Activated CD4-positive, alpha-beta T cell treated with anti-CD3 and anti-CD28 coated beads for 36 hours (primary cell): ENCODE measurements around the gene FBXO17. TPM values are rescaled to one million over a fixed set of nuclear protein-coding genes. Genes with fewer than 3 reads are reported as not detected.

Source experiments
- ATAC-seq: fragments of 200-7000 bp; cut with Tn5 transposase; one replicate; pipeline ENCODE4 v1.10.0; 2021; ENCODE audit warnings: mild to moderate bottlenecking, moderate library complexity
- CTCF ChIA-PET: fragments of 350-600 bp; sonication (Branson Sonifier 250); formaldehyde crosslinking; loops from one replicate; lab custom pipeline; 2021; ENCODE audit warnings: antibody characterized with exemption; lab: Charles Lee
- POLR2A ChIA-PET: fragments of 350-600 bp; sonication (Branson Sonifier 250); formaldehyde crosslinking; loops from one replicate; lab custom pipeline; 2021; ENCODE audit warnings: antibody characterized with exemption, inconsistent platforms; lab: Charles Lee
- DNase-seq: peaks from one replicate; pipeline ENCODE4 v3.0.0-alpha.2; 2020
- H3K27ac Mint-ChIP-seq: one replicate; pipeline ENCODE4 v1.8.0; 2021; ENCODE audit warnings: mixed read lengths
- H3K27me3 Mint-ChIP-seq: one replicate; pipeline ENCODE4 v1.8.0; 2021; ENCODE audit warnings: mixed read lengths
- H3K36me3 Mint-ChIP-seq: one replicate; pipeline ENCODE4 v1.8.0; 2021; ENCODE audit warnings: low read depth, mixed read lengths
- H3K4me1 Mint-ChIP-seq: one replicate; pipeline ENCODE4 v1.8.0; 2021; ENCODE audit warnings: mixed read lengths
- H3K4me3 Mint-ChIP-seq: one replicate; pipeline ENCODE4 v1.8.0; 2021; ENCODE audit warnings: mild to moderate bottlenecking, moderate library complexity, mixed read lengths
- H3K9me3 Mint-ChIP-seq: one replicate; pipeline ENCODE4 v1.8.0; 2021; ENCODE audit warnings: low read depth, mixed read lengths
- intact Hi-C, 2 experiments: fragments of 100-400 bp; cut with DNase I in 1 of 2; cut with micrococcal nuclease in 1 of 2; formaldehyde crosslinking; loops; one replicate each; pipeline versions ENCODE4 v1.14.2 to v1.15.1; 2022 to 2024; cut with DNase I, micrococcal nuclease
- total RNA-seq, 2 experiments: library from RNA; stranded (reverse); gene quantifications; one replicate each; pipeline ENCODE4 v1.2.3, GENCODE V29; 2021

FBXO17 gene, protein sequence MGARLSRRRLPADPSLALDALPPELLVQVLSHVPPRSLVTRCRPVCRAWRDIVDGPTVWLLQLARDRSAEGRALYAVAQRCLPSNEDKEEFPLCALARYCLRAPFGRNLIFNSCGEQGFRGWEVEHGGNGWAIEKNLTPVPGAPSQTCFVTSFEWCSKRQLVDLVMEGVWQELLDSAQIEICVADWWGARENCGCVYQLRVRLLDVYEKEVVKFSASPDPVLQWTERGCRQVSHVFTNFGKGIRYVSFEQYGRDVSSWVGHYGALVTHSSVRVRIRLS
- total RNA-seq: not detected

- no peak for ATAC-seq
- Mint-ChIP-seq H3K36me3 (no peaks in the 10 kb centered on the region), H3K27me3 (peaks cover 29% of the 10 kb centered on the region), H3K9me3 (peaks cover under 1% of the 10 kb centered on the region), H3K4me1 (peaks cover 27% of the 10 kb centered on the region), H3K27ac (no peak within 1 kb of the TSS), H3K4me3 (peak within 1 kb of the TSS; percentile 40)
- CTCF ChIA-PET: interaction anchor here (0.7 to 2.8 kb wide), 6 partner anchors 13 to 249 kb away, joined by 3 to 10 read pairs (median 4); no protein-coding TSS in a partner anchor
- POLR2A ChIA-PET: no interaction called here
- DNase-seq: no peak
- intact Hi-C loops: no loop called here
Observed at GRCh38 chr19:38975214-38975860, at the start of gene FBXO17. TSS of gene FBXO17 (minus strand) at chr19:38975742. CDS start at chr19:38950319, 25,423 bp downstream.

DNA sequence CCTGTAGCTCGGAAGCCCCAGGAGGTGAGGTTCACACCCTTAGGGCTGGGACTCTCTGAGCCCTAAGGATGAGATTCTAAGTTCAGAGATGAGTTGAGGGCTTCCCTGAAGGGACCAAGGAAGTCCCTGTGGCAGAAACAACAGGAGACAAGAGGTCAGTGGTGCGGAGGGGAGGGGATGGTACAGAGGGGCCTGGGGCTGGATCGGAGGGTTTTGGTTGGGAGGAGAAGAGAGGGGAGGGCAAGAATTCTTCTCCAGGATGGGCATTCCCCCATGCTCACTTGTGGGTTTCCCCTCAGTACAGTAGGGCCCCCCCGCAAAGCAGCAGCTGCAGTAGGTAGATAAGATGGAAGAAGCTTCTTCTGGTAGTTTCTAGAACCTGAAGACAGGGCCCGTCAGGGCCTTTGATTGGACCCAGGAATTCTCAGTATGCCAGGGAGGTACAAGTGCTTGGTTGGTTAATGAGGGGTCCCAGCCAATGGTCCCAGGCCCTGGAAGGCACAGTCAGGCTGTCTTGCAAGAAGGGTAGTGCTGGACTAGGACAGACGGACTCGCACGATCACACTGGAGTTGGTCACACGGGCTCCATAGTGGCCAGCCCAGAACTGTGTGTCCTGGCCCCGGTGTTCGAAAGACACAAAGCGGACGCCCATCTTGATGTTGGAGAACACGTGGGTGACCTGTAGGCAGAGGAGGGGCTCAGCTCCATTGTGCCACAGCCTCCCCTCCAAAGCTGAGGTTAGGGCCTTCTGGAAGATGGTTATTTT is 49.5 kb upstream of the FBXO17 start:
- ChIA-PET POLR2A (no interaction called here), CTCF (no interaction called here)
- ATAC-seq: no peak
- H3K4me1 Mint-ChIP-seq: no peaks in the 10 kb centered on the region
- DNase-seq: no peak
- H3K27me3 Mint-ChIP-seq: peaks cover 21% of the 10 kb centered on the region
- no peaks in the 10 kb centered on the region for H3K36me3 Mint-ChIP-seq
- intact Hi-C loops: no loop called here
- H3K4me3 Mint-ChIP-seq: no peak overlapping the region
- H3K27ac Mint-ChIP-seq: no peak overlapping the region
- peaks cover 2% of the 10 kb centered on the region for H3K9me3 Mint-ChIP-seq

GRCh38 chr19:39021063-39021462 is 45.5 kb upstream of the FBXO17 start:
- ChIA-PET POLR2A (no interaction called here), CTCF (no interaction called here)
- DNase-seq (no peak), ATAC-seq (no peak)
- intact Hi-C loops: no loop called here
- Mint-ChIP-seq H3K36me3 (no peaks in the 10 kb centered on the region), H3K27ac (no peak overlapping the region), H3K9me3 (no peaks in the 10 kb centered on the region), H3K4me1 (no peaks in the 10 kb centered on the region), H3K27me3 (peaks cover 19% of the 10 kb centered on the region), H3K4me3 (no peak overlapping the region)

DNA sequence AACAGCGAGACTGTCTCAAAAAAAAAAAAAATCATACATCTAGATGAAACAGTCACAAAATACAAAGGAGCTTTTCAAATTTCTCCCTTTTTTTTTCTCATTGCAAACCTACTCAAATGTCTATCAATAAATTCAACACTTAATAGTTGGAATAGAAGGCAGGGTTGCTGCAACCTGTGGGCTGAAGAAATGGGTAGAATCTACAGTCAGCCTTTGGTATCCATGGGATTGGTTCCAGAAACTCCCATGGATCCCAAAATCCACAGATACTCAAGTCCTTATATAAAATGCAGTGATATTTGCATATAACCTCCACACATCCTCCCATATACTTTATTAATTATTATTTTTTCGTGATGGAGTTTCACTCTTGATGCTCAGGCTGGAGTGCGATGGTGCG is 42.1 kb upstream of the FBXO17 start:
- ChIA-PET POLR2A (no interaction called here), CTCF (interaction anchor here (0.6 to 1.0 kb wide), 2 partner anchors 28 to 1333 kb away, joined by 3 to 4 read pairs; no protein-coding TSS in a partner anchor)
- H3K4me3 Mint-ChIP-seq: no peak overlapping the region
- no peaks in the 10 kb centered on the region for H3K4me1 Mint-ChIP-seq
- no peaks in the 10 kb centered on the region for H3K36me3 Mint-ChIP-seq
- H3K27me3 Mint-ChIP-seq: peaks cover 24% of the 10 kb centered on the region
- no peak overlapping the region for H3K27ac Mint-ChIP-seq
- intact Hi-C loops: no loop called here
- DNase-seq (no peak), ATAC-seq (no peak)
- no peaks in the 10 kb centered on the region for H3K9me3 Mint-ChIP-seq

- intact Hi-C loops: no loop called here
- Mint-ChIP-seq H3K27me3 (peaks cover 24% of the 10 kb centered on the region), H3K4me1 (no peaks in the 10 kb centered on the region), H3K27ac (no peak overlapping the region), H3K9me3 (no peaks in the 10 kb centered on the region), H3K4me3 (no peak overlapping the region), H3K36me3 (no peaks in the 10 kb centered on the region)
- POLR2A ChIA-PET: no interaction called here
- CTCF ChIA-PET: interaction anchor here (0.6 kb wide), 1 partner anchor 17 kb away, joined by 3 read pairs; no protein-coding TSS in a partner anchor
- ATAC-seq: no peak
- DNase-seq: no peak
Observed at GRCh38 chr19:39017026-39017425, 41.5 kb upstream of the FBXO17 start.

DNA sequence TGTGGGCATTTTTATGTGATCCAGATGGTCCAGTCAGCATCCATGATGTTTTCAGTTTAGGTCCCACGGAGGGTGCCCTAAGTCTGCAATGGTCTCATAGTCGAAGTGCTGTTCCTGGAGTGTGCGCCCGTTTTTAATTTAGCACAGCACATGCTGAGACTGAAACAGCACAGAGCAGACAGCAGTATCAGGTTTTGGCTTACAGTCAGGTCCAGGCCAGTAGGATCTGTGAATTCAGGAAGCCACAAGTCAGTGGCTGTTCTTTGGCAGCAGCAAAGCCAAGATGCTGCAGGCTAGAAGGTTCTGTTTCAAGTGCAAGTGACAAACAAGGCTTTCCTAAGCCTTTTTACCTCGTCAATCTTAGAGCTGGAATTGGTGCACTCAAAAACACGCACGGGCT is 38.5 kb upstream of the FBXO17 start:
- ChIA-PET POLR2A (no interaction called here), CTCF (no interaction called here)
- H3K27ac Mint-ChIP-seq: no peak overlapping the region
- no peak overlapping the region for H3K4me3 Mint-ChIP-seq
- no peaks in the 10 kb centered on the region for H3K36me3 Mint-ChIP-seq
- ATAC-seq (no peak), DNase-seq (no peak)
- peaks cover 20% of the 10 kb centered on the region for H3K27me3 Mint-ChIP-seq
- intact Hi-C loops: no loop called here
- H3K4me1 Mint-ChIP-seq: no peaks in the 10 kb centered on the region
- H3K9me3 Mint-ChIP-seq: no peaks in the 10 kb centered on the region

- POLR2A ChIA-PET: no interaction called here
- intact Hi-C loops: no loop called here
- no peak overlapping the region for H3K4me3 Mint-ChIP-seq
- H3K9me3 Mint-ChIP-seq: no peaks in the 10 kb centered on the region
- CTCF ChIA-PET: interaction anchor here (0.8 kb wide), 1 partner anchor 79 kb away, joined by 3 read pairs; the partner anchor contains the start of genes MRPS12 and SARS2
- no peak overlapping the region for H3K27ac Mint-ChIP-seq
- no peak for ATAC-seq
- H3K27me3 Mint-ChIP-seq: peaks cover 14% of the 10 kb centered on the region
- peaks cover 2% of the 10 kb centered on the region for H3K4me1 Mint-ChIP-seq
- H3K36me3 Mint-ChIP-seq: no peaks in the 10 kb centered on the region
- DNase-seq: no peak
Observed at GRCh38 chr19:39009001-39009400, 33.5 kb upstream of the FBXO17 start.

GRCh38 chr19:39008137-39008536 is 32.6 kb upstream of the FBXO17 start:
- H3K4me1 Mint-ChIP-seq: peaks cover 2% of the 10 kb centered on the region
- CTCF ChIA-PET: no interaction called here
- no peak overlapping the region for H3K27ac Mint-ChIP-seq
- H3K4me3 Mint-ChIP-seq: no peak overlapping the region
- POLR2A ChIA-PET: no interaction called here
- intact Hi-C loops: no loop called here
- ATAC-seq (no peak), DNase-seq (no peak)
- no peaks in the 10 kb centered on the region for H3K36me3 Mint-ChIP-seq
- H3K9me3 Mint-ChIP-seq: no peaks in the 10 kb centered on the region
- H3K27me3 Mint-ChIP-seq: peaks cover 14% of the 10 kb centered on the region

- no peak overlapping the region for H3K27ac Mint-ChIP-seq
- CTCF ChIA-PET: no interaction called here
- no peaks in the 10 kb centered on the region for H3K36me3 Mint-ChIP-seq
- no peak overlapping the region for H3K4me3 Mint-ChIP-seq
- DNase-seq: no peak
- ATAC-seq: no peak
- peaks cover 2% of the 10 kb centered on the region for H3K4me1 Mint-ChIP-seq
- peaks cover 14% of the 10 kb centered on the region for H3K27me3 Mint-ChIP-seq
- intact Hi-C loops: no loop called here
- H3K9me3 Mint-ChIP-seq: no peaks in the 10 kb centered on the region
- POLR2A ChIA-PET: no interaction called here
Observed at GRCh38 chr19:39007096-39007495, 31.6 kb upstream of the FBXO17 start.

GRCh38 chr19:39004403-39004802 is 28.9 kb upstream of the FBXO17 start:
- no peak overlapping the region for H3K4me3 Mint-ChIP-seq
- no peaks in the 10 kb centered on the region for H3K9me3 Mint-ChIP-seq
- intact Hi-C loops: no loop called here
- peaks cover 20% of the 10 kb centered on the region for H3K27me3 Mint-ChIP-seq
- ATAC-seq: no peak
- H3K36me3 Mint-ChIP-seq: no peaks in the 10 kb centered on the region
- ChIA-PET CTCF (no interaction called here), POLR2A (no interaction called here)
- DNase-seq: no peak
- H3K4me1 Mint-ChIP-seq: peaks cover 2% of the 10 kb centered on the region
- no peak overlapping the region for H3K27ac Mint-ChIP-seq

DNA sequence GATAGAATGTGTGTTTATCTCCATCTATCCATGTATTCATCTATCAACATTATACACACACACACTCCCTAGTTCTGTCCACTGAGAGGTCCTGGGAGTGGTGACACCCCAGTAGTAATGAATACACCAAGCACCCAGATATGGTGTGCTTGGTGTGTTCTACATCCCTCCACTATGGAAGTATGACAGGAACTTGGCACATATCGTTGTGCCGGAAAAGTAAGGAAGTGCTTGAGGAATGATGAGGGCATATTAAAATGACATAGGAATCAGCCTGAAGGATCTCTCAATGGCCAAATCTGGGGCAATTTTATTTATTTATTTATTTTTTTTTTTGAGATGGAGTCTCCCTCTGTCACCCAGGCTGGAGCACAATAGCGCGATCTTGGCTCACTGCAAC is 28.3 kb upstream of the FBXO17 start:
- H3K9me3 Mint-ChIP-seq: no peaks in the 10 kb centered on the region
- POLR2A ChIA-PET: no interaction called here
- peaks cover 2% of the 10 kb centered on the region for H3K4me1 Mint-ChIP-seq
- no peaks in the 10 kb centered on the region for H3K36me3 Mint-ChIP-seq
- no peak overlapping the region for H3K27ac Mint-ChIP-seq
- intact Hi-C loops: no loop called here
- no peak overlapping the region for H3K4me3 Mint-ChIP-seq
- peaks cover 20% of the 10 kb centered on the region for H3K27me3 Mint-ChIP-seq
- CTCF ChIA-PET: no interaction called here
- ATAC-seq: no peak
- DNase-seq: no peak
